Fibroblast of skin of back (primary cell): ENCODE results near the gene MFAP1. TPM values are rescaled to one million over a fixed set of nuclear protein-coding genes. Genes with fewer than 3 reads are reported as not detected.
"Not testable (repeated sequence)": the region's sequence is repeated elsewhere in the genome, so short reads cannot be mapped to it uniquely, and the experiment has no call there.

Source experiments
- DNase-seq: peaks from one replicate; pipeline ENCODE4 v3.0.0-alpha.2; 2013
- polyA plus RNA-seq, 2 experiments: library from polyadenylated mRNA; unstranded; fragments of 120-200 nt; gene quantifications; one replicate each; pipeline ENCODE4 v1.2.1, GENCODE V29; 2013; ENCODE audit not compliant: insufficient read length in 2 of 2

The MFAP1 gene, protein sequence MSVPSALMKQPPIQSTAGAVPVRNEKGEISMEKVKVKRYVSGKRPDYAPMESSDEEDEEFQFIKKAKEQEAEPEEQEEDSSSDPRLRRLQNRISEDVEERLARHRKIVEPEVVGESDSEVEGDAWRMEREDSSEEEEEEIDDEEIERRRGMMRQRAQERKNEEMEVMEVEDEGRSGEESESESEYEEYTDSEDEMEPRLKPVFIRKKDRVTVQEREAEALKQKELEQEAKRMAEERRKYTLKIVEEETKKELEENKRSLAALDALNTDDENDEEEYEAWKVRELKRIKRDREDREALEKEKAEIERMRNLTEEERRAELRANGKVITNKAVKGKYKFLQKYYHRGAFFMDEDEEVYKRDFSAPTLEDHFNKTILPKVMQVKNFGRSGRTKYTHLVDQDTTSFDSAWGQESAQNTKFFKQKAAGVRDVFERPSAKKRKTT
- 33.3 TPM for polyA plus RNA-seq (2013, experiment 1 of 2; ENCODE audit: insufficient read length)
- polyA plus RNA-seq (2013, experiment 2 of 2; ENCODE audit: insufficient read length): 25.8 TPM

DNA sequence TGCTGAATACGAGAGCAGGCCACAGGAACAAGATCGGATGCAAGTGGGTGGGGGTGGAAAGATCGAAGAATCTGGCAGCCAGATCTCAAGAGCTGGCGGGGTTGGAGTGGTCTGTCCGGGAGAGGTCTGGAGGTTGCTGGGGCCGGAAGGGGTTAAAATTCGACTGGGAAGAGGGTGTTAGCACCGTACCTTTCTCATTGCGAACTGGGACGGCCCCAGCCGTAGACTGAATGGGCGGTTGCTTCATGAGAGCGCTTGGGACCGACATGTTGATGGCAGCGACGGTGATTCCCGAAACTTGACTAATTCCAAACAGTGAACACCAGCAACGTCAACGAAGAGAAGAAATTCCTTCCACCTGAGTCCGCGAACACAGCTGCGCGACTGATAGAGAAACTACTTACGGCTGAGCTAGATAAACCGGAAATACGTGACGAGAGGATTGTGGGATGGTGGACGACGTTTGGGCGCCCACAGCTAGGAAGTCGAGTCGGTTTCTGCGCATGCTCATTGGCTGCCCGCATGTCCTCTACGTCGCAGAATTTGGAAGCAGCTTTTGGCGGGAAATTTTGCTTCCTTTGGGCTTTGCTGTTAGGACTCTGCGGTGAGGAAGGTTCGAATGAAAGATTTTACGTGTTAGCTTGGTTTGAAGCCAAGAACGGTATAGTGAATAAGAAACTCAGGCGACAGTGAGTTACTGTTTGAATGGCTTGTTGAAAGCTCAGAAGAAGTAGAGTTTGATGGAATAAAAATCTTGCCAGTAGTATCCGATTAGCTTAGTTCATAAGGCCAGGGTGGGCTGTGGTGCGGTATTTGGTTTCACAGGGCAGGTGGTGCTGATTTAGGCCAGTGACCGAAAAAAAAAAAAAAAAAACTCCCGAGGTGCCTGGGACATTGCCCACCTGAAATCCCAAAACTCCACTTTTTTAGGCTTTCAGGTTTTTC is at the start of gene MFAP1:
MFAP1 (minus strand) TSS at position 389 of the 945 bp plus-strand sequence; CDS start at position 268, 121 bp downstream.
- peak; percentile 97 for DNase-seq

DNA sequence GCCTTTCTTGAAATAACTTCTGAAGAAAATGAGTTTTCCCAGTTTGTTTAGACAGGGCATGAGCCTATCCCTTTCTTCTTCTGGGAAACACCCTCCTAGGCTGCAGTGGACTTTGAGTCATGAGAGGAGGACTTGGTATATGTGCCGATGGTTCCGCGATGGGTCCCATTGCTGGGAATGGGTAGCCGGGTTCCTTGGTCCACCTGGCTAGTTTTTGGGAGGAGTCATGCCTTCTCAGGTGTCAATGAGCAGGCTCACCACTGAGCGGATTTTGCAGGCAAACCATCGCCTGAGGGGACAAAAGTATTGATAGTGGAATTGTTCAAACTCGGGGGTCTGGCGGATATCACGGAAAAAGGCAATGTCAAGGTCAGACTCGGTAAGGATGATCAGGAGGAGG is 49.2 kb upstream of the MFAP1 start:
- DNase-seq: no peak

DNA sequence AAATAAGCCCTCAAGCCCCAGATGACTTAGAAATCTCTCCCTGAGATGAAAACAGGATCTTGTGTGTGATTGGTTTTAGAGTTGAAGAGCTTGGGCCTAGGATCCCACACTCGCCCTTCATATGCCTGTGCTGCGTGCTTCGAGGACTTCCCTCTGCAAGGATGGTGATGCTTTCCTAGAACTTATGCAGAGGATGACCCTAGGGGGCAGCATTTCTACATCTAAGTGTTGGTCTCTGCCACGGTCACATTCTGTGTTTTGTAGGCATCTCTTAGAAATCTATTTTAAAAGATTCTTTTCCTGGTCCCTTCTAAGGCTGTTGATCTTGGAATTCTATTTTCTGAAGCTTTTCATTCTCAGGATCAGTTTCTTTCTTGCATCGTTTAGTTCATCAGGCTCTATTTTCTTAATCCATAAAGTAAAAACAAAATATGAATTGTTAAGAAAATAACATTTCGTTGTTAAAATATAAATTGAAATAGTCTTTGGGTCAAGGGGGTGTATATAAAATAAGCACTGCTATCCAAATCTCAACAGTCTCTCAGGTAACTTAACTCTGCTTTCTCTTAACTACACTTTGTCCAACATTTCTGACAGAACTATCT is 48.0 kb upstream of the MFAP1 start:
- DNase-seq: peak; percentile 71

DNA sequence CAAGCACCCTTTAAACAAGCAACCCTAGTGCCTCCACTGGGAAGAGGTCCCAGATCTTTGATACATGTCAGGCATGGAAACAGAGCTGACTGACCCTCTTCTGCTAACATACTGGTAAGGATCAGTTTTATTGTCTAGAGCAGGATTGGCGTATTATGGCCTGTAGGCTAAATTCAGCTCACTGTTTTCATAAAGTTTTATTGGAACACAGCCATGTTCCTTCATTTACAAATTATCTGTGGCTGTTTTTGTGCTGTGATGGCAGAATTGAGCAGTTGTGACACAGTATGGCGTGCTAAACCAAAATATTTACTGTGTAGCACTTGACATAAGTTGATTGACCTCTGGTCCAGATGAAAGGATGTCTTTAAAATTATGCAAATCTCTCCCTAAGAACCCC is 47.3 kb upstream of the MFAP1 start:
- DNase-seq: no peak

DNA sequence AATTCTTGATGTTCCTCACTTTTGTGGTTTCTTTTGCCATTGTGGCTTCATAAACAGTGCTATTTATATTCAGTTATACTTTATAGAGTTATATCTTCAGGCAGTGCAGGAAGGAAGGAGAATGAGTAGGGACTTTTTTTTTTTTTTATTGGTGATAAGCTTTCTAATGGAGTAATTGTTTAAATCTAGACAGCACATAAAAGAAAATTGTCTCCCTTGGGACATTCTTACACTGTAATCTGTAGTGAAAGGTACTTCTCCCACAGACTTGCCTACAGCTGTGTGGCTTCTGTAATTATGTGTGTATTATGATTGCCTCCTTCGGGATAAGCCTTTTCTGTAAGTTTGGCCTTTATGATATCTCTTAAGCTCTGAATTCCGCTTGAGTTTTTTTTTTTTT is 43.9 kb upstream of the MFAP1 start:
- DNase-seq: no peak

DNA sequence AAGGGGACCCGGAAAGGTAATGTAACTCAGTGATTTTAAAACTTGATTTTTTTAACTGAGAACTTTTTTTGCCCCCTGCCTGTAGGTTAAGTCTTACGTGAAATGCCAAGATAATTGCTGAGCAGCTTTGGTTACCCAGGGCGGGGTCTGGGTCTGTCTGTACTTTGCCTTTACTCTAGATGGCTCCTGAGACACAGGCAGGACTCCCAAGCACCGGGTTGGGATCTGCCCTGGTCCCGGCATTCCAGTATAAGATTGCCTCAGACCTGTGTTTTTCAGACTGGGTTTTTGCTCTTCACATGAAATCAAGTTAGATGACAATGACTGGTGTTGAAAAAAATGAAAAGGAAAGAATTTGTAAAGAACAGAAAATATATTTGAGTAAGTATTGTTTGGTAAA is 42.6 kb upstream of the MFAP1 start:
- no peak for DNase-seq

DNA sequence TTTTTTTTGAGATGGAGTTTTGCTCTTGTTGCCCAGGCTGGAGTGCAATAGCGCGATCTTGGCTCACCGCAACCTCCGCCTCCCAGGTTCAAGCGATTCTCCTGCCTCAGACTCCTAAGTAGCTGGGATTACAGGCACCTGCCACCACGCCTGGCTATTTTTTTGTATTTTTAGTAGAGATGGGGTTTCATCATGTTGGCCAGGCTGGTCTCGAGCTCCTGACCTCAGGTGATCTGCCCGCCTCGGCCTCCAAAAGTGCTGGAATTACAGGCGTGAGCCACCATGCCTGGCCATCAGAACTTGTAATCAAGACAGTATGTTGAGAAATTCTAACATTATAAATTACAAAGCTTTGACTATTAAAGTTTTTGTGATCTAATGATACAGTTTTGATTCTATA is 42.1 kb upstream of the MFAP1 start:
- not testable (repeated sequence) for DNase-seq

DNA sequence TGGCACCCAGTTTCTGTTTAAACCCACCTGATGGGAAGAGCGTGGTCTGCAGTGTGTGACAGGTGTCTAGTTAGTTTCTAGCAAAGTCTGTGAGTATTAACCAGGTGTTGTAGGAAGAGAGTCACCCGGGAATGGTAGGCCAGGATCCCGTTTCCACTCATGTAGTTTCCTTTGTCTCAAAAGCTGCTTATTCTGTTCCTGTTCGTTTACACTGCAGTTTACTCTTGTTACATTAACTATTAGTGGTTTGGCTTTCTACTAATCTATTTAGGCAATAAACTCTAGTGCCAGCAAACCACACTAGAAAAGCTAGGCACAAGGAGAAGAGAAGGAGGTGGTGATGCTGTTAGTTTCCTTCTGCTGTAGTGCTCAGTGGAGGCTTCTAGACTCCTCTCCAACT is 35.1 kb upstream of the MFAP1 start:
- no peak for DNase-seq

DNA sequence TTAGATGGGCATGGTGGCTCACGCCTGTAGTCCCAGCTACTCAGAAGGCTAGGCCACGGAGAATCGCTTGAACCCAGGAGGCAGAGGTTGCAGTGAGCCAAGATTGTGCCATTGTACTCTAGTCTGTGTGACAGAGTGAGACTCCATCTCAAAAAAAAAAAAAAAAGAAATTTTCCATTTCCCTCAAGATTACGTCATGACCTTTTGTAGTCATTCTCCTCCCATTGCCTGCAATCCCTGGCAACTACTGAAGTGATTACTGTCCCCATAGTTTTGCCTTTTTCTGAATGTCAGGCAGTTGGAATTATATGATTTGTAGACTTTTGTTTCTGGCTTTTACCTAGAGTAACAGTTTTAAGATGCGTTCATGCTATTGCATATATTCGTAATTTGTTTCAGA is 30.3 kb upstream of the MFAP1 start:
- no peak for DNase-seq

DNA sequence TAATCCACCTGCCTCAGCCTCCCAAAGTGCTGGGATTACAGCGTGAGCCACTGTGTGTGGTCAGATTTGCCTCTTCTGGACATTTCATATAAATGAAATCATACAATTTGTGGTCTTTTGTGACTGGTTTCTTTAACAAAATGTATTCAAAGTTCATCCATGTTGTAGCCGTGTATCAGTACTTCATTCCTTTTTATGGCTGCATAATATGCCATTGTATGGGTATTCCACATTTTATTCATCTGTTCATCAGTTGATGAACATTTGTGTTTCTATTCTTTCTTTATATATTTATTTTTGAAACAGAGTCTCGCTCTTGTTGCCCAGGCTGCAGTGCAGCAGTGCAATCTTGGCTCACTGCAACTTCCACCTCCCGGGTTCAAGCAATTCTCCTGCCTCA is 28.1 kb upstream of the MFAP1 start:
- DNase-seq: no peak

DNA sequence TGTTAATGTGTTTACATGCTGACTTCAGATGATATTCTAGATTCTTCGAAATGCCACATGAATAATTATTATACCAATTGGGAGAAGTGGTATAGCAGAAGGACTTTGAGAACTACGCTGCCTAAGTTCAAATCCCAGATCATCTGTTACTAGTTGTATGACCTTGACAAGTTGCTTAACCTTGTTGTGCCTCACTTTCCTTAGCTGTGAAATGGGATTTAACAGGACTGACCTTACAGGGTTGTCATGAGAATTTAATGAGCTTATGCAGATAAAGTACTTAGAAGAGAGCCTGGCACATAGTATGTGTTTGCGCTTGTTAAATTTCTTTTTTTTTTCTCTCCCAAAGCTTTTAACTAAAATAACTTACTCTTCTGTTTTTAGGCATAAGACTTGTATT is 26.8 kb upstream of the MFAP1 start:
- DNase-seq: no peak

DNA sequence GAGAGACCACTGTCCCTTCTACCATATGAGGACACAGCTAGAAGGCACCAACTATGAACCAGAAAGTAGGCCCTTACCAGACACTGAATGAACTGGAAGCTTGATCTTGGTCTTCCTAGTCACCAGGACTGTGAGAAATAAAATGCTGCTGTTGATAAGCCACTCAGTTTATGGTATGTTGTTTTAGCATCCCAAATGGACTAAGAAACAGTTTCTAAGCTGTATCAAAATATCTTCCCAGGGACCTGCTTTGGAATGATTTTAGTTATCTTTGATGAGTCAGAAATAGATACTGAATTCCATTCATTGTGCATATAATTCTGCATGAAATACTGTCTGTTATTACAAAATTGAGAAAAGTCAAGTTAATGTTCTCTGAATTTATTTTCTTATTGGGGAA is 20.9 kb upstream of the MFAP1 start:
- DNase-seq: peak; percentile 56

DNA sequence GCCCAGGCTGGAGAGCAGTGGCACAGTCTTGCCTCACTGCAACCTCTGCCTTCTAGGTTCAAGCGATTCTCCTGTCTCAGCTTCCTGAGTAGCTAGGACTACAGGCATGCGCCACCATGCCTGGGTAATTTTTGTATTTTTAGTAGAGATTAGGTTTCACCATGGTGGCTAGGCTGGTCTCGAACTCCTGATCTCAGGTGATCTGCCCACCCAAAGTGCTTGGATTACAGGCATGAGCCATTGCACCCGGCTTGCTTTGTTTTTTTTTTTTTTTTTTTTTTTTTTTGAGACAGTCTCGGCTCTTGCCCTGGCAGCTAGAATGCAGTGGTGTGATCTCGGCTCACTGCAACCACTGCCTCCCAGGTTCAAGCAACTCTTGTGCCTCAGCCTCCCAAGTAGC is 8.0 kb upstream of the MFAP1 start:
- not testable (repeated sequence) for DNase-seq

DNA sequence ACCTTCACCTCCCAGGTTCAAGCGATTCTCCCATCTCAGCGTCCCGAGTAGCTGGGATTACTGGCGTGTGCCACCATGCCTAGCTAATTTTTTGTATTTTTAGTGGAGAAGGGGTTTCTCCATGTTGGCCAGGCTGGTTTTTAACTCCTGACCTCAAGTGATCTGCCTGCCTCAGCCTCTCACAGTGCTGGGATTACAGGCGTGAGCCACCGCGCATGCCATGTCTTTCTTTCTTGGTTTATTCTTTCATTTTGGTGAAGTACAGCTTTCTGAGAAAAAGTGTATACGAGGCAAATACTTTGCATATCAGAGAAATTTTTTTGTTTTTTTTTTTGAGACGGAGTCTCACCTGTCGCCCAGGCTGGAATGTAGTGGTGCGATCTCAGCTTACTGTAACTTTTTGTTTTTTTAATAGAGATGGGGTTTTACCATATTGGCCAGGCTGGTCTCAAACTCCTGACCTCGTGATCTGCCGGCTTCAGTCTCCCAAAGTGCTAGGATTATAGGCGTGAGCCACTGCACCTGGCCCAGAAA is 7.1 kb upstream of the MFAP1 start:
- not testable (repeated sequence) for DNase-seq

DNA sequence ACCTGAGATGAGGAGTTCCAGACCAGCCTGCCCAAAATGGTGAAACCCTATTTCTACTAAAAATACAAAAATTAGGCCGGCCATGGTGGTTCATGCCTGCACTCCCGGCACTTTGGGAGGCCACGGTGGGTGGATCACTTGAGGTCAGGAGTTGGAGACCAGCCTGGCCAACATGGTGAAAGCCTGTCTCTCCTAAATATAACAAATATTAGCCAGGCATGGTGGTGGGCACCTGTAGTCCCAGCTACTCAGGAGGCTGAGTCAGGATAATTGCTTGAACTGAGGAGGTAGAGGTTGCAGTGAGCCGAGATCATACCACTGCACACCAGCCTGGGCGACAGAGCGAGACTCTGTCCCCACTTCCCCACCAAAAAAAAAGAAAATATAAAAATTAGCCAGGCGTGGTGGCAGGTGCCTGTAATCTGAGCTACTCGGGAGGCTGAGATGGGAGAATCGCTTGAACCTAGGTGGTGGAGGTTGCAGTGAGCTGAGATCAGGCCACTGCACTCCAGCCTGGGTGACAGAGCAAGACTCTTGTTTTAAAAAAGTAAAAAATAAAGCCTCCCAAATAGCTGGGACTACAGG is 6.3 kb upstream of the MFAP1 start:
- not testable (repeated sequence) for DNase-seq

DNA sequence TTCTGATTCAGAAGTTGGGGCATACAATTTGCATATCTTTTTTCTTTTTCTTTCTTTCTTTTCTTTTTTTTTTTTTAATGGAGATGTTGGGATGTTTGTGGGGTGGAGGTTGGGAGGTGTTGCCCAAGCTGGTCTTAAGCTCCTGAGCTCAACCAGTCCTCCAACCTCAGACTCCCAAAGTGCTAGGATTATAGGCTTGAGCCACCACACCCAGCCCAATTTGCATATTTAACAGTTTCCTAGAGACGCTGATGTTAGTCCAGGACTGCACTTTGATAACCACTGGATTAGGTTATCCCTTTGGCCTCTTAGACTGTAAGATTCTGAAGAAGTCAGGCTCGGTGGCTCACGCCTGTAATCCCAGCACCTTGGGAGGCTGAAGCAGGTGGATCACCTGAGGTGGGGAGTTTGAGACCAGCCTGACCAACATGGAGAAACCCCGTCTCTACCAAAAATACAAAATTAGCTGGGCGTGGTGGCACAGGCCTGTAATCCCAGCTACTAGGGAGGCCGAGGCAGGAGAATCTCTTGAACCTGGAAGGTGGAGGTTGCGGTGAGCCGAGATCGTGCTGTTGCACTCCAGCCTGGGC is 5.6 kb upstream of the MFAP1 start:
- DNase-seq: not testable (repeated sequence)

DNA sequence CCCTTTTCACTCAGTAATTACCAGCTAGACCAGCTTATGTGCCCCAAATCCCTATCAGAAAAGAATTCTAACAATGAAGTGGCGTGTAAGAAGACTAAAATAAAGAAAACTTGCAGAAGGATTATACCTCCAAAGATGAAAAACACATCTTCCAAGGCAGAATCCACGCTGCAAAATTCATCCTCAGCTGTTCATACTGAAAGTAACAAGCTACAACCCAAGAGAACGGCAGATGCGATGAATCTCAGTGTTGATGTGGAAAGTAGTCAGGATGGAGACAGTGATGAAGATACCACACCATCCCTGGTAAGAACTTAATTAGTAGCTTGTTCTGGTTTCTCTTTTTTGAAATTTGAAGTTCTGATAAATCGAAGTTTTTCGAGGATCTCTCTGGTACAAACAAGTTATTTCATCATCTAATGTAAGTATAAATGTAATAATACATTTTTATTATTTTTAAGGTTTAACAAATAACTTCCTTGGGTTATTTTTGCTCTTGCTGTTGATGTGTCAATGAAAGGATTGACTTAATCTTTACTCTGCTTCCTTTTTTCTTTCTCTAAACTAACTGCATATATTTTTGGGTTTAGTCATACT is 3.7 kb upstream of the MFAP1 start:
- peak; percentile 11 for DNase-seq

DNA sequence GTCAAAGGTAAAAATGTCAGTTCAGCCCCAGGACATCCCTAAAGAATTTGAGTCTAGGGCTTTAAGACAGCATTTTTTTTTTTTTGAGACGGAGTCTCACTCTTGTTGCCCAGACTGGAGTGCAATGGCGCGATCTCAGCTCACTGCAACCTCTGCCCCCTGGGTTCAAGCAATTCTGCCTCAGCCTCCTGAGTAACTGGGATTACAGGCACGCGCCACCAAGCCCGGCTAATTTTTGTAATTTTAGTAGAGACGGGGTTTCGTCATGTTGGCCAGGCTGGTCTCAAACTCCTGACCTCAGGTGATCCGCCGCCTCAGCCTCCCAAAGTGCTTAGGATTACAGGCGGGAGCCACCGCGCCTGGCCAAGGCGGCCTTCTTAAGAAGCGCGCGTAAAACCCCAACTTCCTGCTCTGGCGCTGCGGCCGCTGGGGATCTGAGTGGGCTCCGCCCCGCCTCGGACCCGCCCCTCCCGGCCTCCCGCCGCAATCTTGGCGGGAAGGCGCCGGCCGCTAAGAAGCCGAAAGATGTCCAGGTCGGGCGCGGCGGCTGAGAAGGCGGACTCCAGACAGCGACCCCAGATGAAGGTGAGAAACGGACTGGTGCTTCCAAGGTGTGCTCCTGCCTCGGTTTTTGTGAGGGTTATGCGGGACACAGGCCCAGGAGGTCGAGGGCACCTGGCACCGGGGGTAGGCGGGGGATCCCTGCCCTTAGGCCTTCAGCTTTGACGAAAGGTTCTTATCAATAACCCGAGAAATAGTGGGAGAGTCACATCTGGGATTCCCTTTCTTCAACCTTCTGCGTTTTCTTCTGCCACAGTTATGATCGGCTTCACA is 2.2 kb upstream of the MFAP1 start, which contains the start of gene WDR76:
WDR76 (plus strand) TSS at position 495 of the 834 bp plus-strand sequence; CDS start at position 526, 31 bp downstream.
- DNase-seq: peak; percentile 84

DNA sequence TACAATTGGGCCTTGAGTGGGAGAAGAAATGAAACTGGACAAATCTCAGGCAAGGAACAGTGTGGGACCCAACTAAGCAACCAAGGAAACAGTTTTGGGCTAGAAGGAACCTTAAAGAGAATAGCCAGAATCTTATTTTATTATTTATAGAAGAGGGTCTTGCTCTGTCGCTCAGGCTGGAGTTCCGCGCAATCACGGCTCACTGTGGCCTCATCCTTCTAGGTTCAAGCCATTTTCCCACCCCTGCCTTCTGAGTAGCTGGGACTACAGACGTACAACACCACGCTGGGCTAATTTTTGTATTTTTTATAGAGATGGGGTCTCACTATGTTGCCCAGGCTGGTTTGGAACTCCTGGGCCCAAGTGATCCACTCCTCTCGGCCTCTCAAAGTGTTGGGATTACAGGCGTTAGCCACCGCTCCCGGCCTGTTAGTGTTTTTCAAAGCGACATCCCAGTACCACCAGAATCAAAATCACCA is 1.6 kb upstream of the MFAP1 start:
- DNase-seq: no peak

DNA sequence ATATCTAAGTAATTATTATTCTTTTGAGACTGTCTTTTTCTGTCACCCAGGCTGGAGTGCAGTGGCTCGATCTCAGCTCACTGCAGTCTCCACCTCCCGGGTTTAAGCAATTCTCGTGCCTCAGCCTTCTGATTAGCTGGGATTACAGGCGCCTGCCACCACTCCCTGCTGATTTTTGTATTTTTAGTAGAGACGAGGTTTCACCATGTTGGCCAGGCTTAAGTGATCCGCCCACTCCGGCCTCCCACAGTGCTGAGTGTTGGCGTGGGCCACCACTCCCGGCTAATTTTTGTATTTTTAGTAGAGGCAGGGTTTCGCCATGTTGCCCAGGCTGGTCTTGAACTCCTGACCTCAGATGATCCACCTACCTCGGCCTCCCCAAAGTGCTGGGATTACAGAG is 815 bp upstream of the MFAP1 start:
- not testable (repeated sequence) for DNase-seq
